ENCODE results near the gene NUP35. TPM values are rescaled to one million over a fixed set of nuclear protein-coding genes. Genes with fewer than 3 reads are reported as not detected.

NUP35 gene
- total and polyA plus RNA-seq, 12 donors, result 6.2 to 27.8 (median 16.2) TPM

GRCh38 chr2:183091318-183091953 lies 32.8 kb upstream of the NUP35 start:
- no peaks in the 10 kb centered on the region for H3K36me3 ChIP-seq (replicated peaks in 1 of 2)
- TF ChIP-seq CTCF (IDR thresholded peaks at IDR 0.05) (no peak), POLR2A (IDR thresholded peaks at IDR 0.05) (no peak)
- H3K9me3 ChIP-seq (replicated peaks in 1 of 3), result no peaks in the 10 kb centered on the region
- no peak overlapping the region for H3K4me3 ChIP-seq
- no peak for DNase-seq
- H3K27ac ChIP-seq, result no peak overlapping the region
- no peaks in the 10 kb centered on the region for H3K4me1 ChIP-seq (replicated peaks in 1 of 2)
- WGBS, 4 donors, result 91 to 93% (median 91%) methylated on average over 7 of the region's 7 CpGs
- intact Hi-C loops (cut with DNase I), result no loop called here
- H3K27me3 ChIP-seq, result no peaks in the 10 kb centered on the region

GRCh38 chr2:183091954-183092345 lies 32.3 kb upstream of the NUP35 start:
- Histone ChIP-seq H3K36me3 (replicated peaks in 1 of 2) (no peaks in the 10 kb centered on the region), H3K27ac (no peak overlapping the region), H3K27me3 (no peaks in the 10 kb centered on the region), H3K9me3 (replicated peaks in 1 of 3) (no peaks in the 10 kb centered on the region), H3K4me3 (no peak overlapping the region), H3K4me1 (replicated peaks in 1 of 2) (no peaks in the 10 kb centered on the region)
- no peak for DNase-seq
- WGBS, 4 donors, result 88 to 98% (median 96%) methylated on average over 2 of the region's 2 CpGs
- intact Hi-C loops (cut with DNase I), result no loop called here
- TF ChIP-seq POLR2A (IDR thresholded peaks at IDR 0.05), result no peak
- no peak for TF ChIP-seq CTCF (IDR thresholded peaks at IDR 0.05)

GRCh38 chr2:183093857-183094657 lies 30.2 kb upstream of the NUP35 start:
- Histone ChIP-seq H3K27me3 (no peaks in the 10 kb centered on the region), H3K4me3 (no peak overlapping the region), H3K9me3 (replicated peaks in 1 of 3) (no peaks in the 10 kb centered on the region), H3K27ac (no peak overlapping the region), H3K4me1 (replicated peaks in 1 of 2) (no peaks in the 10 kb centered on the region), H3K36me3 (replicated peaks in 1 of 2) (no peaks in the 10 kb centered on the region)
- TF ChIP-seq CTCF (IDR thresholded peaks at IDR 0.05), result no peak
- no peak for TF ChIP-seq POLR2A (IDR thresholded peaks at IDR 0.05)
- 25 to 53% (median 32%) methylated on average over 2 of the region's 2 CpGs for WGBS, 4 donors
- intact Hi-C loops (cut with DNase I), result no loop called here
- DNase-seq, result no peak

GRCh38 chr2:183105402-183106134 lies 18.7 kb upstream of the NUP35 start:
- DNase-seq, result no peak
- Histone ChIP-seq H3K27ac (no peak overlapping the region), H3K27me3 (no peaks in the 10 kb centered on the region), H3K36me3 (replicated peaks in 1 of 2) (no peaks in the 10 kb centered on the region), H3K9me3 (replicated peaks in 1 of 3) (no peaks in the 10 kb centered on the region), H3K4me3 (no peak overlapping the region), H3K4me1 (replicated peaks in 1 of 2) (no peaks in the 10 kb centered on the region)
- TF ChIP-seq CTCF (IDR thresholded peaks at IDR 0.05), result no peak
- no peak for TF ChIP-seq POLR2A (IDR thresholded peaks at IDR 0.05)
- 70 to 74% (median 73%) methylated on average over 4 of the region's 4 CpGs for WGBS, 4 donors
- intact Hi-C loops (cut with DNase I), result no loop called here
